ENCODE data around the gene KIRREL2. TPM values are rescaled to one million over a fixed set of nuclear protein-coding genes. Genes with fewer than 3 reads are reported as not detected.

The KIRREL2 gene
- total RNA-seq, 1 experiment from 2014 or later, result not detected

- Histone ChIP-seq H3K27me3 (ENCODE audit: low read length) (peaks cover 27% of the 10 kb centered on the region), H3K9me2 (replicated peaks; ENCODE audit: low read length) (no peaks in the 10 kb centered on the region), H3K9ac (ENCODE audit: low read length) (no peak overlapping the region), H2AFZ (ENCODE audit: low read length) (no peak overlapping the region), H4K20me1 (ENCODE audit: low read length) (no peaks in the 10 kb centered on the region), H3K36me3 (ENCODE audit: low read depth, low read length) (no peaks in the 10 kb centered on the region), H3K79me2 (ENCODE audit: low read length) (no peaks in the 10 kb centered on the region), H3F3A (ENCODE audit: low read length, unreplicated experiment) (no peaks in the 10 kb centered on the region), H3K4me1 (ENCODE audit: insufficient read depth, low read length) (no peaks in the 10 kb centered on the region), H3K4me2 (ENCODE audit: low read length) (no peak overlapping the region), H3K9me3 (ENCODE audit: low read length) (no peaks in the 10 kb centered on the region), H3K27ac (ENCODE audit: low read length) (no peak overlapping the region), H3K4me3 (ENCODE audit: low read length) (no peak overlapping the region)
- DNase-seq (peak; percentile 61), ATAC-seq (peak; percentile 51; the same call in 1 of the 2 replicates)
- ChIA-PET CTCF (interaction anchor here (0.6 to 1.0 kb wide), 2 partner anchors 39 to 53 kb away, joined by 3 read pairs; partner anchors contain the start of gene APLP1), POLR2A (ENCODE audit: unreplicated experiment) (no interaction called here)
- BruUV-seq (replicated peaks), result no TSS peak
- intact Hi-C loops (cut with micrococcal nuclease), result loop anchor here (10.0 kb wide), 1 partner anchor 134 kb away; no protein-coding TSS in a partner anchor
- no peak for TF ChIP-seq EZH2 (IDR thresholded peaks at IDR 0.05; ENCODE audit: low read length, unreplicated experiment)
- TF ChIP-seq EZH2phosphoT487 (IDR thresholded peaks at IDR 0.05; ENCODE audit: borderline replicate concordance, low read length), result no peak
- TF ChIP-seq CTCF (conservative IDR thresholded peaks at IDR 0.05; ENCODE audit: low read depth, low read length), result no peak
These were observed 27.9 kb upstream of the KIRREL2 start for GRCh38 chr19:35828692-35829301.

GRCh38 chr19:35830986-35831385 is 25.7 kb upstream of the KIRREL2 start:
- TF ChIP-seq CTCF (conservative IDR thresholded peaks at IDR 0.05; ENCODE audit: low read depth, low read length), result no peak
- TF ChIP-seq EZH2 (IDR thresholded peaks at IDR 0.05; ENCODE audit: low read length, unreplicated experiment), result no peak
- no peak for TF ChIP-seq EZH2phosphoT487 (IDR thresholded peaks at IDR 0.05; ENCODE audit: borderline replicate concordance, low read length)
- POLR2A ChIA-PET (ENCODE audit: unreplicated experiment), result no interaction called here

GRCh38 chr19:35832054-35832453 is 24.7 kb upstream of the KIRREL2 start:
- no peaks in the 10 kb centered on the region for H3K79me2 ChIP-seq (ENCODE audit: low read length)

More at GRCh38 chr19:35830986-35831385, 25.7 kb upstream of the KIRREL2 start:
- H3K27me3 ChIP-seq (ENCODE audit: low read length), result peaks cover 35% of the 10 kb centered on the region
- CTCF ChIA-PET, result no interaction called here
- no TSS peak for BruUV-seq (replicated peaks)
- H3K9me2 ChIP-seq (replicated peaks; ENCODE audit: low read length), result no peaks in the 10 kb centered on the region
- DNase-seq, result no peak
- H3F3A ChIP-seq (ENCODE audit: low read length, unreplicated experiment), result no peaks in the 10 kb centered on the region
- intact Hi-C loops (cut with micrococcal nuclease), result no loop called here
- no peak overlapping the region for H3K9ac ChIP-seq (ENCODE audit: low read length)
- no peaks in the 10 kb centered on the region for H3K79me2 ChIP-seq (ENCODE audit: low read length)
- no peak overlapping the region for H3K4me2 ChIP-seq (ENCODE audit: low read length)
- no peak overlapping the region for H2AFZ ChIP-seq (ENCODE audit: low read length)
- H3K36me3 ChIP-seq (ENCODE audit: low read depth, low read length), result no peaks in the 10 kb centered on the region
- H3K4me1 ChIP-seq (ENCODE audit: insufficient read depth, low read length), result no peaks in the 10 kb centered on the region
- no peak for ATAC-seq
- no peak overlapping the region for H3K27ac ChIP-seq (ENCODE audit: low read length)
- H3K9me3 ChIP-seq (ENCODE audit: low read length), result no peaks in the 10 kb centered on the region
- no peak overlapping the region for H3K4me3 ChIP-seq (ENCODE audit: low read length)
- H4K20me1 ChIP-seq (ENCODE audit: low read length), result no peaks in the 10 kb centered on the region

More at GRCh38 chr19:35832054-35832453, 24.7 kb upstream of the KIRREL2 start:
- Histone ChIP-seq H3K9ac (ENCODE audit: low read length) (no peak overlapping the region), H3K27ac (ENCODE audit: low read length) (no peak overlapping the region), H3K9me2 (replicated peaks; ENCODE audit: low read length) (no peaks in the 10 kb centered on the region), H4K20me1 (ENCODE audit: low read length) (no peaks in the 10 kb centered on the region), H3K4me2 (ENCODE audit: low read length) (no peak overlapping the region), H3K27me3 (ENCODE audit: low read length) (peaks cover 39% of the 10 kb centered on the region), H3K9me3 (ENCODE audit: low read length) (no peaks in the 10 kb centered on the region), H3K4me3 (ENCODE audit: low read length) (no peak overlapping the region), H3K4me1 (ENCODE audit: insufficient read depth, low read length) (no peaks in the 10 kb centered on the region), H2AFZ (ENCODE audit: low read length) (no peak overlapping the region), H3F3A (ENCODE audit: low read length, unreplicated experiment) (no peaks in the 10 kb centered on the region), H3K36me3 (ENCODE audit: low read depth, low read length) (no peaks in the 10 kb centered on the region)
- TF ChIP-seq CTCF (conservative IDR thresholded peaks at IDR 0.05; ENCODE audit: low read depth, low read length) (no peak), EZH2phosphoT487 (IDR thresholded peaks at IDR 0.05; ENCODE audit: borderline replicate concordance, low read length) (no peak), EZH2 (IDR thresholded peaks at IDR 0.05; ENCODE audit: low read length, unreplicated experiment) (no peak)
- DNase-seq, result no peak
- no TSS peak for BruUV-seq (replicated peaks)
- intact Hi-C loops (cut with micrococcal nuclease), result no loop called here
- POLR2A ChIA-PET (ENCODE audit: unreplicated experiment), result no interaction called here
- CTCF ChIA-PET, result no interaction called here
- ATAC-seq, result no peak

Data from PC-3 (cell line).